ENCODE data around the gene CHCHD1. TPM values are rescaled to one million over a fixed set of nuclear protein-coding genes. Genes with fewer than 3 reads are reported as not detected.

CHCHD1 gene
- total RNA-seq = 9.2 and 12.7 TPM in 2 replicates

DNA sequence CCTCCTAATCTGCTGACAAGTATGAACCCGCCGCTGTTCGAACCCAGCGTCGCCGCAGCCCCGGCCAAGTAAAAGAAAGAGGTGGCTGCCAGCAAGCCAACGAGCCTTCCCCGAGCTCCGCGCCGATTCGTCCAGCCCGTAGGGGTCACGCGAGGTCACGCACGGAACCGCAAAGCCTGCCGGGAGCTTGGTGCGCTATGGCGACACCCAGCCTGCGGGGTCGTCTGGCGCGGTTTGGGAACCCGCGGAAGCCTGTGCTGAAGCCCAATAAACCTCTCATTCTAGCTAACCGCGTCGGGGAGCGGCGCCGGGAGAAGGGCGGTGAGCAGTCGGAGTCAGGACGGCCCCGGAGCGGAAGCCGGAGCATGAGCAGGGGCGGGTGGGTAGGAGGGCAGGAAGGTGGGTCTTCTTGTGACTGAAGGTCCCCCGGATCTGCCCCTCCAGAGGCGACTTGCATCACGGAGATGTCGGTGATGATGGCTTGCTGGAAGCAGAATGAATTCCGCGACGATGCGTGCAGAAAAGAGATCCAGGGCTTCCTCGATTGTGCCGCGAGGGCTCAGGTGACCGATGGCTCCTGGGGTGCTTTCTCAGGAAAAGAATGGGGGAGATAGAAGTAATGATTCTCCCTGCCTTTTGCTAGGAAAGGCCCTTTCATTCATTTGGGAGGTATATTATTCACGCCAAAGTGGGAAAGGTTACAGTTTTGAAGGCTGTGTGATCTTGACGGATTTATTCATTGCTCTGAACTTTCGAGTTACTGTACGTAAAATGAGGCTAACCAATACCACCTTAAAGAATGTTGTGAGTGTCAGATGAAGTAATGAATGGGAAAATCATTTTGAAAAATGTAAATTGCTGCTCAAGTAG lies at the start of gene CHCHD1:
CHCHD1 (plus strand) TSS at position 170 of the 870 bp plus-strand sequence; CDS start at position 198, 28 bp downstream.

DNA sequence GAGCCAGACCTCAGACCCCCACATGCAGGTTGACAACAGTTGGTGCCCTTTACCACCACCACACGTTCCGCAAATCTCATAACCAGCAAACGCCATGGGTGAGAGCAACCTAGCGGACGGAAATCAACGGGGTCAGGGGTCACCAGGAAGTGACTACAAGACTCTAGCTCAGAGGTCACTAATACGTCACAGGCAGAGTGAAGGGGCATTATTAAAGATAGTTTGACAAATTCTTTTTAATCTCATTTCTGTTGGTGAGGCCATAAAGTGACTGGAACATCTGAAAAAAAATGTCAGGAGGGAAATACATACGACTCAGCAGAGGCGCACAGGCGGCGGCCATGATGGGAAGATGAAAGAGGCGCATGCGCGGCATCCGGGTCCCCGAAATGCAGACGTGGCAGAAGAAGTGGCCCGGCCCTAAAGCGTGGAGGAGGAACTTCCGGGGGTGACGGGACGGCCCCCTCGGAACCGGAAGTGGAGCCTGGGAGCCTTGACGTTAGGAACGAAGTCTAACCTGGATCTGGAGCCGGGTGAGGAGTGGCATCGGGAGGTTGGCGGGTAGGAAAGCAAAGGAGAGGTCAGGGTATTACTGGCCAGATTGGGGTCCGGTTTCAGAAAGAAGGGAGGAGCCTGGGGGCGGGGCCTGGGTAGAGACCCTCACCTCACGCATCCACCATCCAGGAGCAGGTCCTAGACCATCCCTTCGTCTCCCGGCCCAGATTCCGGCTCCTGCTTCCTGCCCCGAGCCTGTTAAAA lies 37.8 kb upstream of the CHCHD1 start, which contains the start of gene SEC24C:
SEC24C (plus strand) TSS at position 468 of the 759 bp plus-strand sequence. CDS start 2,461 bp downstream, outside the sequence.

DNA sequence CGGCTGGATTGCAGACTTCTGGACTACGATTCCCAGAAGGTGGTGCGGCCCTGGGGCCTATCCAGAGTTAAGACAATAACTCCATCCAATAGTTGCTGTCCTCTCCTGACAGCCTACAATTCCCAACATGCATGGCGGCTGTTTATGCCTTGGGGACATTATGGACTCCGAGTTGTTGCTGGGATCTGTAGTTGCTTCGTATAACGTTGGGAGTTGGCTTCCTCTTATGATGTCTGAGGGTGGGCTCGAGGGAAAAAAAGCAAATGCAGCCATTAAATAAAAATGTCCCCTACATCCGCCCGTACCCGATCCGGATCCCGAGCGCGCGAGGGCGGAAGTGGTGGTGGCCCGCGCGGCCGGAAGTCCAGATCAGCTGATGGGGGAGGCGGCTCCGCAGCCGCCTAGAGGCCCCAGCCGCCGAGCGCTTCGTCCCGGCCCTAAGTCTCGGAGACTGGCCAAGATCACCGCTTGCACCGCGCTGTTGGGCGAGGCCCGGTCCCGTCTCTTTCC lies 3.4 kb downstream of the CHCHD1 start, which contains the start of gene ZSWIM8:
ZSWIM8 (plus strand) TSS at position 396 of the 510 bp plus-strand sequence. CDS start 273 bp downstream, outside the sequence.

Other genes with a start within 250 kb of the CHCHD1 start
- gene USP54, start 190.7 kb upstream of the CHCHD1 start, total RNA-seq = 6.6 and 11.0 TPM in 2 replicates
- 0.20 and 0.33 TPM in 2 replicates for gene MYOZ1, start 140.6 kb upstream of the CHCHD1 start, total RNA-seq
- gene SYNPO2L, start 126.0 kb upstream of the CHCHD1 start, total RNA-seq = 0.07 TPM in 1 of 2 replicates, not detected in the other
- 4.0 and 4.8 TPM in 2 replicates for gene AGAP5, start 83.9 kb upstream of the CHCHD1 start, total RNA-seq
- gene SEC24C, start 37.7 kb upstream of the CHCHD1 start, total RNA-seq = 76.3 and 85.0 TPM in 2 replicates
- 70.8 and 81.8 TPM in 2 replicates for gene ZSWIM8, start 3.6 kb downstream of the CHCHD1 start, total RNA-seq
- 12.8 and 14.5 TPM in 2 replicates for gene NDST2, start 29.6 kb downstream of the CHCHD1 start, total RNA-seq
- 35.3 and 36.7 TPM in 2 replicates for gene CAMK2G, start 92.5 kb downstream of the CHCHD1 start, total RNA-seq
- gene PLAU, start 129.1 kb downstream of the CHCHD1 start, total RNA-seq = 73.5 and 110 TPM in 2 replicates
- gene VCL, start 216.1 kb downstream of the CHCHD1 start, total RNA-seq = 215 and 286 TPM in 2 replicates